ENCODE results near the gene KLHL2.
"Not testable (repeated sequence)": the region's sequence is repeated elsewhere in the genome, so short reads cannot be mapped to it uniquely, and the experiment has no call there.

Gene KLHL2

GRCh38 chr4:165207431-165208220 is at the start of gene KLHL2:
Gene KLHL2 (plus strand): TSS chr4:165207561. CDS start chr4:165207877, 316 bp downstream.
- peak; percentile 64 for DNase-seq

GRCh38 chr4:165158762-165159161 is 48.6 kb upstream of the KLHL2 start:
- no peak for DNase-seq

- DNase-seq, result no peak
Measured at GRCh38 chr4:165164257-165164656, 43.1 kb upstream of the KLHL2 start.

GRCh38 chr4:165166872-165167271 is 40.5 kb upstream of the KLHL2 start:
- DNase-seq, result not testable (repeated sequence)

- DNase-seq, result no peak
Measured at GRCh38 chr4:165167650-165168049, 39.7 kb upstream of the KLHL2 start.

- DNase-seq, result no peak
Measured at GRCh38 chr4:165170819-165171218, 36.5 kb upstream of the KLHL2 start.

- DNase-seq, result not testable (repeated sequence)
Measured at GRCh38 chr4:165175470-165175869, 31.9 kb upstream of the KLHL2 start.

GRCh38 chr4:165175879-165176278 is 31.5 kb upstream of the KLHL2 start:
- DNase-seq, result no peak

GRCh38 chr4:165177725-165178666 is 29.4 kb upstream of the KLHL2 start:
- no peak for DNase-seq

GRCh38 chr4:165184220-165184619 is 23.1 kb upstream of the KLHL2 start:
- DNase-seq, result no peak

GRCh38 chr4:165184998-165185397 is 22.4 kb upstream of the KLHL2 start:
- DNase-seq, result not testable (repeated sequence)

GRCh38 chr4:165185448-165185847 is 21.9 kb upstream of the KLHL2 start:
- no peak for DNase-seq

- DNase-seq, result no peak
Measured at GRCh38 chr4:165190591-165191347, 16.6 kb upstream of the KLHL2 start.

- DNase-seq, result no peak
Measured at GRCh38 chr4:165191348-165191656, 16.1 kb upstream of the KLHL2 start.

- no peak for DNase-seq
Measured at GRCh38 chr4:165191814-165192499, 15.4 kb upstream of the KLHL2 start.

- no peak for DNase-seq
Measured at GRCh38 chr4:165192500-165192898, 14.9 kb upstream of the KLHL2 start.

GRCh38 chr4:165192956-165193355 is 14.4 kb upstream of the KLHL2 start:
- DNase-seq, result no peak

GRCh38 chr4:165194368-165194767 is 13.0 kb upstream of the KLHL2 start:
- DNase-seq, result no peak

GRCh38 chr4:165198329-165198728 is 9.0 kb upstream of the KLHL2 start:
- no peak for DNase-seq

- DNase-seq, result no peak
Measured at GRCh38 chr4:165199286-165199685, 8.1 kb upstream of the KLHL2 start.

GRCh38 chr4:165199722-165200121 is 7.6 kb upstream of the KLHL2 start:
- no peak for DNase-seq

- no peak for DNase-seq
Measured at GRCh38 chr4:165201806-165202205, 5.6 kb upstream of the KLHL2 start.

Measured in CD4-positive, alpha-beta T cell treated with Interleukin-4 for 4 hours (primary cell).